Prostate gland (tissue), 1 donor: ENCODE data around the gene CHADL.
A peak's percentile ranks its signal among the peaks of the same experiment; 100 is the strongest.

Experiments used
- POLR2A ChIP-seq: fragments of 450-650 bp; IDR thresholded peaks from one replicate; pipeline ENCODE4 v1.6.1; 2016; ENCODE audit warnings: antibody characterized with exemption, mild to moderate bottlenecking
- POLR2AphosphoS5 ChIP-seq: sonication (generic); formaldehyde crosslinking; IDR thresholded peaks from one replicate; pipeline ENCODE4 v1.6.1; 2017; ENCODE audit warnings: antibody characterized with exemption

DNA sequence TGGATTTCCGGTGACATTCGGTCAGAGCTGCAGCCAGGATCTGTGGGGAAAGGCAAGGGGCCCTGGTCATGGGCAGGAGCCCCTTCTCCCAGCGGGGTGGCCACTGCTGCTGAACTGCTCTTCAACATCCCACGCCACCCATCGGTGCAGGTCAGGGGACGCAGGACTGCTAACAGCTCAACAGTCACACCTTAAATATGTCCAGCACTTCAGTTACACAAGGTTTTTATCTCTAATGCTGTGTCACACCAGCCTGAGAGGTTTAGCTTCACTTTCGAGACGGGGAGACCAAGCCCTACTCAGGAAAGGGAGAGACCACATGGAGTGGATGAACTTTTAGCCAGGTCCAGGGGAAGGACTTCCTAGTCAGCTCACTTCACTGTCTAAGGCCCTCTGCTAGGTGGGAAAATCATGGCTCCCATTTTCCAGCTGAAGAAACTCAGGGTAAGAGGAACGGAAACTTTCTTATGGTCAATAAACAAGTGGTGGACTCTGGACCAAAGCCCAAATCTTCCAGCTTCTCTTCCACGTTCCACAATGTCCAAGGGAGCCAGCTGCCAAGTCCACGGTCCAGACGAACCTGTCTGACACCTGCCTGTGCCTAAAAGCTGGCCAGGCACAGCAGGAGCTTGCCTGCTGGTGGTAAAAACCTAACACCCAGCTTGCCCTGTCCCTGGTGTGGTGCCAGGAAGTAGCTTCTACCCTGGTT is 21.0 kb upstream of the CHADL start:
- TF ChIP-seq POLR2A: no peak
- TF ChIP-seq POLR2AphosphoS5: peak; percentile 76
